Measurements from ENCODE around the gene SH3BGR.

SH3BGR gene

GRCh38 chr21:39461419-39461818 is 9.6 kb downstream of the SH3BGR start:
- no peak for DNase-seq

- no peak for DNase-seq
Measured at GRCh38 chr21:39463308-39463707, 11.5 kb downstream of the SH3BGR start.

GRCh38 chr21:39466584-39466983 is 14.8 kb downstream of the SH3BGR start:
- no peak for DNase-seq

- DNase-seq, result no peak
Measured at GRCh38 chr21:39467746-39468145, 16.0 kb downstream of the SH3BGR start.

GRCh38 chr21:39468559-39468958 is 16.8 kb downstream of the SH3BGR start:
- no peak for DNase-seq

GRCh38 chr21:39471598-39471997 is 19.8 kb downstream of the SH3BGR start:
- DNase-seq, result no peak

- DNase-seq, result no peak
Measured at GRCh38 chr21:39472786-39473185, 21.0 kb downstream of the SH3BGR start.

GRCh38 chr21:39474611-39475010 is 22.8 kb downstream of the SH3BGR start:
- DNase-seq, result no peak

- peak; percentile 2 to 21 (median 20) for DNase-seq
Measured at GRCh38 chr21:39479164-39479813, 27.5 kb downstream of the SH3BGR start.

- no peak for DNase-seq
Measured at GRCh38 chr21:39479814-39480182, 28.0 kb downstream of the SH3BGR start.

GRCh38 chr21:39480271-39480670 is 28.5 kb downstream of the SH3BGR start:
- DNase-seq, result no peak

- no peak for DNase-seq
Measured at GRCh38 chr21:39481886-39482285, 30.1 kb downstream of the SH3BGR start.

GRCh38 chr21:39483917-39484316 is 32.1 kb downstream of the SH3BGR start:
- DNase-seq, result no peak

- no peak for DNase-seq
Measured at GRCh38 chr21:39484711-39485276, 33.0 kb downstream of the SH3BGR start.

- DNase-seq, result no peak
Measured at GRCh38 chr21:39489380-39489924, 37.7 kb downstream of the SH3BGR start.

- DNase-seq, result no peak
Measured at GRCh38 chr21:39499156-39499555, 47.4 kb downstream of the SH3BGR start.

- DNase-seq, result no peak
Measured at GRCh38 chr21:39502631-39503030, 50.9 kb downstream of the SH3BGR start.

- DNase-seq, result peak; percentile 15 to 45 (median 39)
Measured at GRCh38 chr21:39503123-39503762, 51.5 kb downstream of the SH3BGR start.

- no peak for DNase-seq
Measured at GRCh38 chr21:39504230-39504629, 52.5 kb downstream of the SH3BGR start.

GRCh38 chr21:39510240-39510639 is 58.5 kb downstream of the SH3BGR start:
- DNase-seq, result no peak

- no peak for DNase-seq
Measured at GRCh38 chr21:39511102-39511501, 59.3 kb downstream of the SH3BGR start.

- no peak for DNase-seq
Measured at GRCh38 chr21:39513735-39514134, 62.0 kb downstream of the SH3BGR start.

GRCh38 chr21:39515684-39516472 is 64.1 kb downstream of the SH3BGR start:
- DNase-seq, result no peak
